ENCODE measurements around the gene GRAMD2B.
"Not testable (repeated sequence)": the region's sequence is repeated elsewhere in the genome, so short reads cannot be mapped to it uniquely, and the experiment has no call there.

Gene GRAMD2B

DNA sequence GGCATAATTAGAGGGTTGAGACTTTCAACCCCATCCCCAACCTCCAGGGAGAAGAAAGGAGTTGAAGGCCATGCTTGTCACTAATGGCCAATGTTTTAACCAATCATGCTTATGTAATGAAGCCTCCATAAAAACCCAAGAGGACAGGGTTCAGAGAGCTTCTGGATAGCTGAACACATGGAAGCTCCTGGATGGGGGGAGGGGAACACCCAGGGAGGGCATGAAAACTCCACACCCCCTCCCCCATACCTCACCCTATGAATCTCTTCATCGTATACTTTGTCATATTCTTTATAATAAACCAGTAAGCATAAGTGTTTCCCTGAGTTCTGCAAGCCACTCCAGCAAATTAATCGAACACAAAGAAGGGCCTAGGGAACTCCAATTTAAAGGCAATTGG is 90.1 kb downstream of the GRAMD2B start:
- no peak for DNase-seq (ENCODE audit: low read depth, low spot score)

DNA sequence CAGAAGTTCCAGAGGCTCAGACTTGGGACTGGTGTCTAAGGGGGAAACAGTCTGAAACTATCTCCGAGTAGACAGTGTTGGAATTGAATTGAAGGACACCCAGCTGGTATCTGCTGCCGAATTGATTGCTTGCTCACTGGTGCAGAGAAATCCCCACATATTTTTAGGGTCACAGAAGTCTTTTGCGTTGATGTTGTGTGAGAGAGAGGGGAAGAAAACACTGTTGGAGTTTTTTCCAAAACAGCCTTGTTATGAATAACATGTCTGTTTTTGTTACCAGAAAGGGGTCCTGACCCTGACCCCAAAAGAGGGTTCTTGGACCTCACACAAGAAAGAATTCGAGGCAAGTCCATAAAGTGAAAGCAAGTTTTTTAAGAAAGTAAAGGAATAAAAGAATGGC is 90.5 kb downstream of the GRAMD2B start:
- DNase-seq (ENCODE audit: low read depth, low spot score), result no peak

DNA sequence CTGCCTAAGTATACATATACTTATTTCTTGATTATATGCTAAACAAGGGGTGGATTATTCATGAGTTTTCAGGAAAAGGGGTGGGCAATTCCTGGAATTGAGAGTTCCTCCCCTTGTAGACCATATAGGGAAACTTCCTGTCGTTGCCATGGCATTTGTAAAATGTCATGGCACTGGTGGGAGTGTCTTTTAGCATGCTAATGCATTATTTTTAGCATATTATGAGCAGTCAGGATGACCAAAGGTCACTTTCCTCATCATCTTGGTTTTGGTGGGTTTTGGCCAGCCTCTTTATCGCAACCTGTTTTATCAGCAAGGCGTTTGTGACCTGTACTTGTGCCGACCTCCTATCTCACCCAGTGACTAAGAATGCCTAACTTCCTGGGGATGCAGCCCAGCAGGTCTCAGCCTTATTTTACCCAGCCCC is 90.9 kb downstream of the GRAMD2B start:
- no peak for DNase-seq (ENCODE audit: low read depth, low spot score)

DNA sequence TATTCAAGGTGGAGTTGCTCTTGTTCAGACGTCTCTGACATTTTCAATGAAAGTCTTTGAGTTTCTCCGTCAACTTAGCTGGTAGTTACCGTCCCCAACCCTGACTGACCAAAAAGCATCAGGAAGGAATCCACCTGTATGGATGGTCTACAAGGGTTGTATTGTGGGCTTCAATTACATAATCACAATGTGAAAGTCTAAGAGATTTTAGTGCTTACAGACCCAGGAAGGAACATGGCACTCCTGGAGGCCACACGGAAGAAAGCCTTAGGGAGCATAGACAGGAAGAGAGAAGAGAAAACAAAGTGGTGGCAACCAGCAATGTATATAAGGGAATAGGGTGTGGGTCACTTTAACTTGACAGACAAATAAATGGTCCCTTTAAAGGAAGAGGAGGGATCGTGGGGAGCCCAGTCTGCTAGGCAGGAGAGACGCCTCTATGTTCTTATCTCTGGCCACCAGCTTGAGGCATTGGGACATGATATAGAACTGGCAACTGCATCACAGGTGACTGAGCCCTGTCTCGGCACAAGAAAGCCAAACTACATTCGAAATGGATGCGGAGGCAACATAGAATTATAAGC is 91.4 kb downstream of the GRAMD2B start:
- no peak for DNase-seq (ENCODE audit: low read depth, low spot score)

DNA sequence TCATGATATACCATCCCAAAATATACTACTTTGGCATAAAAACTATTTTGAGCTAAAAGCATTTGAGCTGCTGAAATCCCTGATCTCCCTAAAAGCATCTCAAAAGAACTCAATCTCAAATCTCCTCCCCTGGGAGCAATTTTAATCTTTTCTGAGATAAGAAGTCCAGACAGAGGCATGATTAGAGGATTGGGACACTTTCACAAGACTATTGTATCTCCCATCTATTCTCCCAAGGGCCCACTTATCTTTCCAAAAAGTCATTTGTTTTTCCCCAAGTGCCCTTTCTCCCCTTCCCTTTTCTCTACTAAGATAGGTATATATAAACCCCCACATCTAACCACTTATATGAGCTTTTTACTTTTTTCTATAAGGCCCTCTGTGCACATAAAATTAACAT is 92.1 kb downstream of the GRAMD2B start:
- DNase-seq (ENCODE audit: low read depth, low spot score), result no peak

DNA sequence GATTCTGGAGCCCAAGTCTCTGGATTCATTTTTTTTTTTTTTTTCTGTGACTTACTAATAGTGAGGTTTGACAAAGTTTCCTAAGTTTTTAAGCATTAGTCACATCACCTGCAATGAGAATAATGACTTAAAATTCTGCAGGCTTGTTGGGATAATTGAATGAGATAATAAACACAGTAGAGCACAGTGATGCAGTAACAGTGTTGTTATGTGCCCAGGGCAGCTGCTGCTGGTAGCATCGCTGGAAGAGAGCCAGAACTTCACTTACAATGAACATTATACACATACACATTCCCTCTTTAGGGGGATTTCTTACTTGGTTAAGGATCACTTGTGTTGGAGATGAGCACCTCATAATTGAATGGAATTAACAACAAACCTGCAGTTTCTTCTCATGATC is 92.9 kb downstream of the GRAMD2B start:
- DNase-seq (ENCODE audit: low read depth, low spot score), result no peak

DNA sequence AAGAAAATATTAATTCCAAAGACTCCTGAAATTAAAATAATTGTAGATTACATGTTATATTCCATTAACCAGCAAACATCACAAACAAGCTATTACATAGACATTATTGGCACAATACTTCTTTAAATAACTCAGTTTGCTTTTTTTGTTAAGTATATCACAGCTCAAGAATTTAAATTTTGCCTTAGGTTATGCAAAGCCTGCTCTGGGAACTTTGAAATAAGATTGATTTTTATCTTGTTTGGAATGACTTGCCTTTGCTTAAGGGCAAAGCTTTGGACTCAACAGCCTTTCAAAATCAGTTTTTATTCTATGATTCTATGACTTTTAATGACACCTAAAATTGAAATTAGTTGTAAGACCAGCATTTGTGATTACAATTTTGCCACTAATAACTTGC is 93.6 kb downstream of the GRAMD2B start:
- no peak for DNase-seq (ENCODE audit: low read depth, low spot score)

DNA sequence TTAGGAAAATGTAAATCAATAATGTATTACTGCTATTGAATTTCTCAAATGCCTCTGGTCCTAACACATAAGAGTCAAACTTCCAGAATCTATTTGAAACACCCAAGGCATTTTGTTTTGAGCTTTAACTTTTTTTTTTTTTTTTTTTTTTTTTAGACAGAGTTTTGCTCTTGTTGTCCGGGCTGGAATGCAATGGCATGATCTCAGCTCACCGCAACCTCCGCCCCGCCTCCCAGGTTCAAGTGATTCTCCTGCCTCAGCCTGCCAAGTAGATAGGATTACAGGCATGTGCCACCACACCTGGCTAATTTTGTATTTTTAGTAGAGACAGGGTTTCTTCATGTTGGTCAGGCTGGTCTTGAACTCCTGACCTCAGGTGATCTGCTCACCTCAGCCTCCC is 96.0 kb downstream of the GRAMD2B start:
- DNase-seq (ENCODE audit: low read depth, low spot score), result not testable (repeated sequence)

DNA sequence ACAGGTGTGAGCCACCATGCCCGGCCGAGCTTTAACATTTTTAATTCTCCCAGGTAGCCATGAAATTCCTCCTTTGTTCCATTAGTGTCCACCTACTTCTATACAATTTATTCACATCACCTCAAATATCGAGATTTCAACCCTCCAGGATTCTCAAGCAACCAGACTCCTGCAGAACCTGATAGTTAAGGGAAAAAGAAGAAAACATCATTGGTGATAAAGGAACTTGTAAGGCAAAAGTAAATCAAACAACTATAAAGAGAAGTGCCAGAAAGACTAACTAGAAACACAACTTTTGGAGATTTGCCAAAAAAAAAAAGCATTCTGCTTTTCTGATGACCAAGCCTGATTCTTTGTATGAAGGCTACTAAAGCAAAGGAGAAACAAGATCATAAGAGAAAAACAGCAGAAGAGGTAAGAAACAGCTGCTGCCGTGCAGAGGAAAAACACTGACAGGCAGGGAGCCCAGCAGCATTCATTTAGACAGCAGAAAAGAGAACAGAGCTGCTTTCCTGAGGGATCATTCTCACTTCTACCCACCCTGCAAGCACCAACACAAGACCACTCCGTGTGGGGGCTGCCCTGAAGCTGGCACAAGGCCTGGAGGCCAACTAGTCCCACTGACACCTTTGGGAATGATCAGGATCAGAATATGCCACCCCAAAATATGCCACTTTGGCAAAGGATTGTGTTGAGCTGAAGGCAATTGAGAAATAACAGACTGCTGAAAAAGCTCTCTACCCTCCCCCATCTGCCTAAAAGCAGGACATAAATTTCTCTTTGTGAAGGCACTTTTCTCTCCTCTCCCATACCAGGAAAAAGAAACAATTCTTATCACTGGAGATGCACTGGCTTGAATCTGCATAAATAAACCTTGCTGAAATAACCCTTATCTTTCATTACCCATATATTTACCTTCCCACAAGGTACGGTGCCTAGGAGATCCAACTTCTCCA is 96.7 kb downstream of the GRAMD2B start:
- peak; percentile 26 for DNase-seq (ENCODE audit: low read depth, low spot score)

DNA sequence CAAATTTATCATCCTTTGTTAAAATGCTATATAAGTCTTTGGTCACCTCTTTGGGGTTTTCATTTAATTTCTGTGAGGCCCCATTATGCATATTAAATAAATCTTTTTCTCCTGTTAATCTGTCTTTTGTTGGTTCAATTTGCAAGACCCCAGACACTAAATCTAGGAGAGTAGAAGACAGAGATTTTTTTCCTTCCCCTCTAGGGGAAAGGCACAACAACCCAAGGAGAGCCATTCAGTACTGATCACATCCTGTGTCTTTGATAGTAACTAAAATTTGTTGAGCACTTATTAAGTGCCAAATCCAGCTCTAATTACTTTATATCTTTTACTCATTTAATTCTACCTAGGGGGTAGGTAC is 97.4 kb downstream of the GRAMD2B start:
- DNase-seq (ENCODE audit: low read depth, low spot score), result no peak

DNA sequence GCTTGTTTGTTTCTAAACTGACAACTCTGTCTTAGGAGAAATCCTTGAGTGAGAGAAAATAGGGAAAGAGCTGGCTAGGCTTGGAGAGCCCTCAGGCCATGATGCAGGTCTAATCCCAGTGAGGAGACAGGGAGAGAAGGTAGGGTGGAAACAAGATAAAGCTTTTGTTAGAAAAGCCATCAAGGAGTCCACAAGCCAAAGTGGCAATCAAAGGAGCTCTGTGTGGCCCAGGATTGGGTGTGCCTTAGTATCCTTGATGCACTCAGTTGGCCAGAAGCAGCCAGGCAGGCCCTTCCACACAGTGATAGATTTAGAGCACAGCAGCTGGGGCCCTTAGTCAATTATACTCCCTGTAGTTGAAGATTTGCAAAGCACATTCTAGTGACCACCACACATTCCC is 97.9 kb downstream of the GRAMD2B start:
- no peak for DNase-seq (ENCODE audit: low read depth, low spot score)

DNA sequence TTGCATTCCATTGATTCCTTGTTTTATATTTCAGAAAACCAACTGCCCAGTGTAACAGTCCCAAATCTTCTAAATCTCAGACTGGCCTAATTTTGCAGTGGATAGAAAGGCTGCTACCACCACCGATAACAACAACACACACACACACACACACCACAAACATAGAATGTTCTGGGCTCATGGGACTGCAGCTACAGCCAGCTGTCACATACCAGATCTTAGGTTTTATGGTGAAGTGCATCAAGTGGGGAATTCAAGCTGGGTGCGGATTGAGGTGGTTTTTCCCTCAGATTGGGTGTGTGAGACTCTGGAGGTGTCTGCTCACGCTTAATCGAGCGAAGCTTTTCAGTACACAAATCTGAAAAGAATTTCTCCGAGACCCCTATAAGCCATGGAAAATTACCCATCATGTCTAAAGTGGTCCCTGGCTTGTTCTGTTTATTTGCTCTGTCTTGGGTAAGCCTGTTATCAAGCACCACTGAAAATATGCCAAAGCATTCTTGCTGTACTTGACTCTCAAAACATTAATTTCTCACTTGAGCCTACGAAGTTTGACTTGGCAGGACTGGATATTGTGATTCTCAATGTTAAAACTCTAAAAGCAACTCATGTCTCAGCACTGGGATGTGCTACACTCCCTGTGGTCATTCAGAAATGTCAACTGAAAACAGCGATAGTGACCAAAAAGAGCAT is 100.8 kb downstream of the GRAMD2B start:
- DNase-seq (ENCODE audit: low read depth, low spot score), result no peak

DNA sequence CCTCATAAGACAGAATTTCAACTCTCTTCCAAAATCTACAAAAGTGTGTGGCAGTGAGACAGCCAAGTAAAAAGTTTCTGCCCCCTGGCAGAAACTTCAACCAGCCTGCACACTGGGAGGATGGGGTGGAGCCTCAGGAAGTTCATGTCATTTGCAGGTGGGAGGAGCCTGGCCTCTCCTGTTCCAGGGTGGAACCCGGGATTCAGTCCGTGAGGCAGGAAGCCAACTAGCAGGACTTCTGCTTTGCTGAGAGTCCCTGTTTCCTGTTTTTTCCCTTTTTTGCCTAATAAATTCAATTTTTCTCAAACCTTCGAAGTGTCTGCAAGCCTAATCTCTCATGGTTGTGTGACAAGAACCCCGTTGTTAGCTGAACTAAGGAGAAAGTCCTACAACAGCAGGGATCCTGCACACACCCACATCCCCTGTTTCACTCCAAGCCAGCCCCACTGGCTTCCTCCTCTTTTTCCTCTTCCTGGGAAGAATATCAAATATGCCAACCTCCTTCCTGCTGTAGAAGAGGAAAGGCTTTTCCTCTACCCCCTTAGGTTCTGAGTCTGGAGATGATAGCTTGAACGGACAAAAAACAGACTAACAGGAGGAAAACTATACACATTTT is 102.5 kb downstream of the GRAMD2B start:
- DNase-seq (ENCODE audit: low read depth, low spot score), result no peak

DNA sequence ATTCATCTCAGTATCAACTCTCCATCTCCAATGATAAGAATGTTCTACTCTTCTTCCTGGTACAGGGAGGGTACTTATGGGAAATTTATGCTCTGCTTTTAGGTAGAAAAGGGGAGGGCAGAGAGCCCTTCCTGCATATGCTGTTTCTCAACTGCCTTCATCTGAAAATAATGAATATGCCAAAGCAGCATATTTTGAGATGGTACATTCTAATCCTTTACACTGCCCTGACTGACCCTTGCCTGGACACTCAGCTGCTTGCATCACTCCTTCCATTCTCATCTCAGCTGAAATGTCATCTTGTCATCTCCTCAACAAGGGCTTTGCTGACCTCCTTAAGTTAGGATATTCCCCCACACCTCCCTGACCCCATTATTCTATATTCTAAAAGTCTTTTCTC is 103.3 kb downstream of the GRAMD2B start:
- no peak for DNase-seq (ENCODE audit: low read depth, low spot score)

DNA sequence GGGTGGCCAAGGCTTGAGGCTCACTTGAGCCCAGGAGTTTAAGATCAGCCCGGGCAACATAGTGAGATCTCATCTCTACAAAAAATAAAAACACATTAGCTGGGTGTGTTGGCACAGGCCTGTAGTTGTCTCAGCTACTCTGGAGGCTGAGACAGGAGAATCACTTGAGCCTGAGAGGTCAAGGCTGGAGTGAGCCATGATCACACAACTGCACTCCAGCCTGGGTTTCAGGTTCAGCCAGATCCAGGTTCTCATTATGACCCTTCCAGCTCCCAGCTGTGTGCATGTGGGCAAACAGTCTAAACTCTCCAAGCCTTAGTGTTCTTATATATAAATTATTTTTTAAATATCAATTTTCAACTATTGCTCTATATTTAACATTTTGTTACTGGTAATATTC is 103.9 kb downstream of the GRAMD2B start:
- DNase-seq (ENCODE audit: low read depth, low spot score), result no peak

DNA sequence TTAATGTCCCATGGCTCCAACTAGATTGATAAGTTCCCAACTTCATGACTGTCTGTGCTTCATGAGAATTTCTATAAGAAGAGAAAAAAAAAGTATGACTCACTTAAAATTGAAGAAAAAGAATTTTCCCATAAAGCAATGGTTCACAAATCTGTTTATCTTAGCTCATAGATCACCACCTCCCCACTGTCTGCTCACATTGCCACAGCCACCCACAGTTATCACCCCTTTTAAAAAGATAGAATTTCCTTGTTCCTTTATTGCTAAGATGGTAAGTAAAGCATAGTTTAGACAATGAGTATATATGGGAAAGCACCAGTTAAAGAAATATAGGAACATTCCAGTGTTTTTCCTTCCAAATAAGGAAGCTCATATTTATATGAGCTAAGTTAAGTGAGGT is 104.7 kb downstream of the GRAMD2B start:
- DNase-seq (ENCODE audit: low read depth, low spot score), result peak; percentile 70

DNA sequence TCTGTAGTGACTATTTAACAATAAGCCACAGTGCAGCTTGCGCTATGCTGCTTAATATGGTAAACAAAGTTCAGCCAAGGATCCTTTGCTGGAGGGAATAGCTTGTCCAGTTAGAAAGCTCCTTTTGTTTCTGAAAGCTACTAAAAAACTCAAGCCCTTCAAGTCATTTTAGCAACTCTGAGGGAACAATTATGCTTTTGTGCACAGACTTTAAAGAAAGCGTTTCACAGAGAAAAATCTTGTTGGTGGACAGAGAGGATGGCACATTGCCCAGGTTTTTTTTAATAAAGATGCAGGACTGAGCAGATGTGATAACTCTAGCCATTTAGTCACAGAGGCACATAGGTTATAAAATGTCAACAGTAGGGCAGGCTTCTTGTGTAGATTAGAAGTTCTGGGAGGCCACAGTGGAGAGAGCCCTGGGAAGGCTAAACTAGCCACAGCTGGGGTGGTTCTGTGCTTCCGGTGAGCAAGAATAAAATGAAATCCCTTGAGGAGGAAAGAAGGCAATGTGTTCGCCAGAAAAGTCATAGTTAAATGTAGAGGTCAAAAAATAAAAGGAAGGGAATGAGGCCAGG is 108.4 kb downstream of the GRAMD2B start:
- no peak for DNase-seq (ENCODE audit: low read depth, low spot score)

DNA sequence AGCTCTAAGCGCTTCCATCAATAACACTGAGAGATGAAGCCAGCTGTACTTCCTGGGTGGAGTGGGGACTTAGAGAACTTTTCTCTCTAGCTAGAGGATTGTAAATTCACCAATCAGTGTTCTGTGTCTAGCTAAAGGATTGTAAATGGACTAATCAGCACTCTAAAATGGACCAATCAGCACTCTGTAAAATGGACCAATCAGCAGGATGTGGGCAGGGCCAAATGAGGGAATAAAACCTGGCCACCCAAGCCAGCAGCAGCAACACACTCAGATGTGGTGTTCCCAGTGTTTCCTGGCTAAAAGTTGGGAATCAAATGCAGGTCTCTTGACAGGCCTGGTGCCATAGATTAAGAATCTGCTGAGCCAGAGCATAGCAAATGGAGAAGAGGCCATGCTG is 111.3 kb downstream of the GRAMD2B start:
- no peak for DNase-seq (ENCODE audit: low read depth, low spot score)

DNA sequence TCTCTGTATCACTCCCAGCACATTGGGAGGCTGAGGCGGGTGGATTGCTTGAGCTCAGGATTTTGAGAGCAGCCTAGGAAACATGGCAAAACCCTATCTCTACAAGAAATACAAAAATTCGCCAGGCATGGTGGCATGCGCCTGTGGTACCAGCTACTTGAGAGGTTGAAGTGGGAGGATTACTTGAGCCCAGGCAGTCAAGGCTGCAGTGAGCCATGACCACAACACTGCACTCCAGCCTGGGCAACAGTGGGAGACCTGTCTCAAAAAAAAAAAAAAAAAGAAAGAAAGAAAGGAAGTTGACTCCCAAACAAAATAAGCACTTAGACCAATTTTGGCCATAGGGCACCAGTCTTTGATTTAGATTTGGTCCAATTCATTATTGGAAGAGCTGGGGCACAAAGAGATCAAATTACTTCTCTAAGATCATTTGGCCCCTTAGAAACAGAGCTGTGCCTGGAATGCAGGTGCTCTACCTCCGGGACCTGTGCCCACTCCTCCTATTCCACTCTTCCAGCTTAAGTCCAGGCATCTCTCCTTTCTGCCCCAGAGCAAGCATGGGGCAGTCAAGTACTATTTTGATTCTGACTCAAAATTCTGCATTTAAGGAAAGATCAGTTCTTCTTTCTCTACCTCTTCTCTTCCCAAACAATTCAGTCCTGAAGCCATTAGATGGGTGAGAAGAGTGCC is 112.8 kb downstream of the GRAMD2B start:
- DNase-seq (ENCODE audit: low read depth, low spot score), result no peak

DNA sequence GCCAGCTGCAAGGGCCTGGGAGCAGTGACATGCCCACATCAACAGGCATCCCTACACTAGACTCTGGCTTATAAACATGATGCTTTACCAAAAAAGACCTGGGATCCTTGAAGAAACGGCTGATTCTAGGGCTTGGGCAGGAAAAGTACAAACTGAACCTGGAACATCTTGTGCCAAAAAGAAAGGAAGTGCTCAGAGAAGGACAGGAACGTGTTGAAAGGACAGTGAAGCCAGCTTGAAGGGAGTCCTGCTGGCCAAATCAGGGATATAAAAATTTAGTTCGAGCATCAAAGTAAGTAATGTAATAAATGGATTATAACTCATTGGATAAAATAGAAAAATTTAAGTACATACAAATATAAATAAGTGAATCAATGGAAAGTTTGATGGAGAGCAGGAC is 113.7 kb downstream of the GRAMD2B start:
- DNase-seq (ENCODE audit: low read depth, low spot score), result no peak

DNA sequence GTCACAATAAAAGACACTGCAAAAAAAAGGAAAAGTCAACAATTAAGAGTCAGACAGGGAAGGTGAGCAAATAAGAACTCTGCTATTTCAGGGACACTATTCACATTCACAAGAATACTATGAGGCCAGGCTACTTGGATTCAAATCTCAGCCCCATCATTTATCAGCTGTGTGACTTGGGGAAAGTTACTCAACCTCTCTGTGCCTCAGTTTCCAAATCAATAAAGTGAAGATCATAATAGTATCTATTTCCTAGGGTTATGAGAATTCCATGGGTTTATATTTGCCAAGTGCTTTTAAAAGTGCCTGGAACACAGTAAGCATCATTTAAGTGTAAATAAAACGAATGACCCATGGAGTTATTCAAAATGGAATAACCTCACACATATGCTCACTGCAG is 115.4 kb downstream of the GRAMD2B start:
- no peak for DNase-seq (ENCODE audit: low read depth, low spot score)
